Type B pancreatic cell (in vitro differentiated cells): ENCODE results near the gene TUBB4B. TPM values are rescaled to one million over a fixed set of nuclear protein-coding genes. Genes with fewer than 3 reads are reported as not detected.
"Not testable (repeated sequence)": the region's sequence is repeated elsewhere in the genome, so short reads cannot be mapped to it uniquely, and the experiment has no call there.

Source experiments
- DNase-seq: peaks from one replicate; pipeline ENCODE4 v3.0.0; 2021; ENCODE audit warnings: mixed read lengths; ENCODE audit not compliant: unreplicated experiment; ENCODE audit errors: extremely low spot score
- H3K27ac Mint-ChIP-seq: 2 replicates; pipeline ENCODE4 v1.8.0; 2021; ENCODE audit warnings: mild to moderate bottlenecking, mixed read lengths
- H3K27me3 Mint-ChIP-seq: 2 replicates; pipeline ENCODE4 v1.8.0; 2021; ENCODE audit warnings: mixed read lengths
- H3K36me3 Mint-ChIP-seq: 2 replicates; pipeline ENCODE4 v1.8.0; 2021; ENCODE audit warnings: mixed read lengths
- H3K4me1 Mint-ChIP-seq: one replicate; pipeline ENCODE4 v1.8.0; 2021; ENCODE audit warnings: mixed read lengths; ENCODE audit not compliant: unreplicated experiment
- H3K4me3 Mint-ChIP-seq: 2 replicates; pipeline ENCODE4 v1.8.0; 2021; ENCODE audit warnings: mild to moderate bottlenecking, mixed read lengths
- H3K9me3 Mint-ChIP-seq: 2 replicates; pipeline ENCODE4 v1.8.0; 2021; ENCODE audit warnings: mixed read lengths
- total RNA-seq: library from RNA; stranded (reverse); gene quantifications from 2 replicates; pipeline ENCODE4 v1.2.1, GENCODE V29; 2021; ENCODE audit warnings: low replicate concordance
- TF ChIP-seq, protein P1 (sequence below): fragments of 200-600 bp; sonication (generic); conservative IDR thresholded peaks from 2 replicates; pipeline ENCODE4 v1.5.0; 2021; ENCODE audit warnings: antibody characterized with exemption, mild to moderate bottlenecking

Gene TUBB4B
- total RNA-seq, 1 donor from 2014 or later = 326 TPM

DNA sequence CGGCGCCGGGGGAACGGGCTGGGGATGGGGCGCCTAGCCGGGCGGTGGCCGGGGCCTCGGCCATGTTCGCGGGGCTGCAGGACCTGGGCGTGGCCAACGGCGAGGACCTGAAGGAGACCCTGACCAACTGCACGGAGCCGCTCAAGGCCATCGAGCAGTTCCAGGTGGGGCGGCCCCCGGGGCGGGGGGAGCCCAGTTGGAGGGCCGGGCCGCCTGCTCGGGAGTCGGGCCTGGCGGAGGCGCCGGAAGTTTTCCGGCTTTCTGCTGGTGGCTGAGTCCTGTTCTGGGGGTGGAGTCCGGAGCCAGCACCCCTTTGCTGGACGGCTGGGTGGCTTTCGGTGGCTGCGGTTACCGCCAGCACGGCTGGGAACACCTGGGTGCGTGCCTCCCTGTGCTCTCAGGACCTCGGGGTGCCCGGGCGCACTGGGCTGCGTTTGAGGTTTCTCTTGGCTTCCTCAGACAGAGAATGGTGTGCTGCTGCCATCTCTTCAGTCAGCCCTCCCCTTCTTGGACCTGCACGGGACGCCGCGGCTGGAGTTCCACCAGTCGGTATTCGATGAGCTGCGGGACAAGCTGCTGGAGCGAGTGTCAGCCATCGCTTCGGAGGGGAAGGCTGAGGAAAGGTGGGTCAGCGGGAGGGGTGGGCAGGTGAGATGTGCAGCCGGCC, 14.5 kb downstream of the TUBB4B start:
- Mint-ChIP-seq H3K9me3 (no peaks in the 10 kb centered on the region), H3K36me3 (no peaks in the 10 kb centered on the region), H3K27ac (no peak overlapping the region), H3K4me1 (peaks cover 4% of the 10 kb centered on the region), H3K4me3 (peak overlapping the region; percentile 89), H3K27me3 (no peaks in the 10 kb centered on the region)
- no peak for DNase-seq
- TF ChIP-seq, protein P1, sequence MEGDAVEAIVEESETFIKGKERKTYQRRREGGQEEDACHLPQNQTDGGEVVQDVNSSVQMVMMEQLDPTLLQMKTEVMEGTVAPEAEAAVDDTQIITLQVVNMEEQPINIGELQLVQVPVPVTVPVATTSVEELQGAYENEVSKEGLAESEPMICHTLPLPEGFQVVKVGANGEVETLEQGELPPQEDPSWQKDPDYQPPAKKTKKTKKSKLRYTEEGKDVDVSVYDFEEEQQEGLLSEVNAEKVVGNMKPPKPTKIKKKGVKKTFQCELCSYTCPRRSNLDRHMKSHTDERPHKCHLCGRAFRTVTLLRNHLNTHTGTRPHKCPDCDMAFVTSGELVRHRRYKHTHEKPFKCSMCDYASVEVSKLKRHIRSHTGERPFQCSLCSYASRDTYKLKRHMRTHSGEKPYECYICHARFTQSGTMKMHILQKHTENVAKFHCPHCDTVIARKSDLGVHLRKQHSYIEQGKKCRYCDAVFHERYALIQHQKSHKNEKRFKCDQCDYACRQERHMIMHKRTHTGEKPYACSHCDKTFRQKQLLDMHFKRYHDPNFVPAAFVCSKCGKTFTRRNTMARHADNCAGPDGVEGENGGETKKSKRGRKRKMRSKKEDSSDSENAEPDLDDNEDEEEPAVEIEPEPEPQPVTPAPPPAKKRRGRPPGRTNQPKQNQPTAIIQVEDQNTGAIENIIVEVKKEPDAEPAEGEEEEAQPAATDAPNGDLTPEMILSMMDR = no peak

DNA sequence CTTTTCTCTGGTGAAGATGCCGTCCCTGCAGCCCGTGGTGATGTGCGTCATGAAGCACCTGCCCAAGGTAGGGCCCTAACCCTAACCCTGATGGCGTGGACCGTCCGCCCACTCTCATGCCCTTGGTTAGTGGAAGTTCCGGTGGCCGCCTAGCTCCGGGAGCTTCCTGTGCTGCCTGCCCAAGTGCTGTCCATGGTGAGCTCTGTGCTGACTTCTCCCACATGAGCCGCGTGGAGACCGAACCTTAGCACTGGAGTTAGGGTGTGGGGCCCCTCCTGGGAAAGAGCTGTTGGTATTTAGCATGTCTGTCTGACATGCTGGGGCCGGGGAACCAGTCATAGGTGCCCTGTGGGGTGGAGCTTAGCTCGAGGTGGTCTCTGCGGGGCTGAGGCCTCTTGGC, 15.3 kb downstream of the TUBB4B start:
- Mint-ChIP-seq H3K4me1 (peaks cover 4% of the 10 kb centered on the region), H3K27ac (no peak overlapping the region), H3K4me3 (peak overlapping the region; percentile 89), H3K9me3 (no peaks in the 10 kb centered on the region), H3K27me3 (no peaks in the 10 kb centered on the region), H3K36me3 (no peaks in the 10 kb centered on the region)
- DNase-seq = no peak
- TF ChIP-seq, protein P1 = no peak

DNA sequence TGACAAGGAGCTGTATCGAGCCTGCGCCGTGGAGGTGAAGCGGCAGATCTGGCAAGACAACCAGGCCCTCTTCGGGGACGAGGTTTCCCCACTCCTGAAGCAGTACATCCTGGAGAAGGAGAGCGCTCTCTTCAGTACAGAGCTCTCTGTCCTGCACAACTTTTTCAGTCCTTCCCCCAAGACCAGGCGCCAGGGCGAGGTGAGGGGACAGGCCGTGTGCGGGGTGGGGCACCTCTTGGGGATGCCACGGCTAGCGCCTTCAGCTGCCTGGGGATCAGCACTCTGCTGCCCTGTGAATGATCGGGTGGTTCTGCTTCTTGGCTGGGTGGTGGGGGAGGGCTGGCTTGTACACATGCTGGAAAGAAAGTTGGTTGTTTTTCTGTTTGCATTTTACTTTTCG, 15.8 kb downstream of the TUBB4B start:
- TF ChIP-seq, protein P1 = no peak
- no peak overlapping the region for H3K27ac Mint-ChIP-seq
- no peaks in the 10 kb centered on the region for H3K36me3 Mint-ChIP-seq
- no peak for DNase-seq
- H3K27me3 Mint-ChIP-seq = no peaks in the 10 kb centered on the region
- no peaks in the 10 kb centered on the region for H3K9me3 Mint-ChIP-seq
- peaks cover 4% of the 10 kb centered on the region for H3K4me1 Mint-ChIP-seq
- H3K4me3 Mint-ChIP-seq = peak overlapping the region; percentile 89

DNA sequence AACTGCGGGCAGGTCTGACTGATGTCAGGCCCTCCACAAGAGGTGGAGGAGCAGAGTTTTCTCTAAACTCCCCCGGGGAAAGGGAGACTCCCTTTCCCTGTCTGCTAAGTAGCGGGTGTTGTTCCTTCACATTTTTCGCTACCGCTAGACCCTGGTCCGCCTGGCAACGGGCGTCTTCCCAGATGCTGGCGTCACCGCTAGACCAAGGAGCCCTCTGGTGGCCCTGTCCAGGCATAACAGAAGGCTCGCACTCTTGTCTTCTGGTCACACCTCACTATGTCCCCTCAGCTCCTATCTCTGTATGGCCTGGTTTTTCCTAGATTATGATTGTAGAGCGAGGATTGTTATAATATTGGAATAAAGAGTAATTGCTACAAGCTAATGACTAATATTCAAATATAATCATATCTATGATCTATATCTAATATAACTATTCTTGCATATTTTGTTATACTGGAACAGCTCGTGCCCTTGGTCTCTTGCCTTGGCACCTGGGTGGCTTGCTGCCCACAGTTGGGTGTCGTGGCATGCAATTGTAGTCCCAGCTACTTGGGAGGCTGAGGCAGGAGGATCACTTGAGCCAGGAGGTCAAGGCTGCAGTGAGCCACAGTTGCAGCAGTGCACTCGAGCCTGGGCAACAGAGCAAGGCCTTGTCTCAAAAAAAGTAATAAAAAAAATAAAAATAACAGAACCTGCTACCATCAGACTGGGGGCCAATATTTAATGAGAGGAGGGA, 21.3 kb downstream of the TUBB4B start:
- DNase-seq, H3K4me1 Mint-ChIP-seq, H3K36me3 Mint-ChIP-seq, H3K27me3 Mint-ChIP-seq, H3K4me3 Mint-ChIP-seq, H3K27ac Mint-ChIP-seq, H3K9me3 Mint-ChIP-seq: not testable (repeated sequence)
- TF ChIP-seq, protein P1 = peak; percentile 68

DNA sequence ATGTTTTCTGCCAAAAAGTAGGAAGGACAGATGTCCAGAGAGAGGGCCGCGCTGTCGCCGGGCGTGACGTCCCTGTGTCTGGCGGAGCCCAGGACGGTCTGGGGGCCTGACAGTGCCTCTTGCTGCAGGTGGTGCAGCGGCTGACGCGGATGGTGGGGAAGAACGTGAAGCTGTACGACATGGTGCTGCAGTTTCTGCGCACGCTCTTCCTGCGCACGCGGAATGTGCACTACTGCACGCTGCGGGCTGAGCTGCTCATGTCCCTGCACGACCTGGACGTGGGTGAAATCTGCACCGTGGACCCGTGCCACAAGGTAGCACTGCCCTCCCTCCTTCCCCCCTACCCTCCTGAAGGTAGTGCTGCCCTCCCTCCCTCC, 21.8 kb downstream of the TUBB4B start:
- no peaks in the 10 kb centered on the region for H3K4me1 Mint-ChIP-seq
- TF ChIP-seq, protein P1 = no peak
- no peaks in the 10 kb centered on the region for H3K27me3 Mint-ChIP-seq
- no peak for DNase-seq
- H3K36me3 Mint-ChIP-seq = no peaks in the 10 kb centered on the region
- H3K4me3 Mint-ChIP-seq = no peak overlapping the region
- no peaks in the 10 kb centered on the region for H3K9me3 Mint-ChIP-seq
- H3K27ac Mint-ChIP-seq = no peak overlapping the region
